Small intestine (tissue), 7 donors: Measurements from ENCODE around the gene NEIL3. TPM values are rescaled to one million over a fixed set of nuclear protein-coding genes. Genes with fewer than 3 reads are reported as not detected.

ENCODE experiments used
- DNase-seq, 2 donors: peaks; one replicate each; pipeline versions ENCODE4 v3.0.0 to v3.0.0-alpha.2; 2013
- FAIRE-seq: peaks from 2 replicates; lab custom pipeline; 2012; peaks lifted over from hg19 to GRCh38; lab: Jason Lieb, UNC
- H3K27ac ChIP-seq, 3 donors: one replicate each; pipeline ENCODE4 v1.5.1; 2013; ENCODE audit warnings: low read length in 2 of 3, mild to moderate bottlenecking in 2 of 3, control low read depth in 1 of 3, inconsistent platforms in 1 of 3, low read depth in 1 of 3, moderate library complexity in 1 of 3
- H3K27me3 ChIP-seq, 3 donors: one replicate each; pipeline ENCODE4 v1.6.1; 2013; ENCODE audit warnings: low read length in 3 of 3, inconsistent platforms in 1 of 3; ENCODE audit not compliant: control insufficient read depth in 3 of 3, insufficient read depth in 3 of 3
- H3K36me3 ChIP-seq, 3 donors: one replicate each; pipeline ENCODE4 v1.6.1; 2013; ENCODE audit warnings: low read length in 3 of 3, inconsistent platforms in 1 of 3, low read depth in 1 of 3, mild to moderate bottlenecking in 1 of 3, moderate library complexity in 1 of 3; ENCODE audit not compliant: control insufficient read depth in 3 of 3, insufficient read depth in 2 of 3
- H3K4me1 ChIP-seq, 3 donors: one replicate each; pipeline ENCODE4 v1.6.1; 2013; ENCODE audit warnings: low read length in 2 of 3, inconsistent platforms in 1 of 3, low read depth in 1 of 3, mild to moderate bottlenecking in 1 of 3, moderate library complexity in 1 of 3; ENCODE audit not compliant: control insufficient read depth in 3 of 3, insufficient read depth in 2 of 3
- H3K4me3 ChIP-seq, 3 donors: one replicate each; pipeline ENCODE4 v1.5.1; 2013; ENCODE audit warnings: low read length in 3 of 3, control low read depth in 1 of 3, inconsistent platforms in 1 of 3, low read depth in 1 of 3, mild to moderate bottlenecking in 1 of 3, moderate library complexity in 1 of 3
- H3K9me3 ChIP-seq, 2 donors: one replicate each; pipeline ENCODE4 v1.6.1; 2013; ENCODE audit warnings: low read depth in 1 of 2, low read length in 1 of 2; ENCODE audit not compliant: control insufficient read depth in 2 of 2, insufficient read depth in 1 of 2
- WGBS, 3 donors: extraction: QIAGEN DNeasy Blood & Tissue Kit; methylation state at CpG; one replicate each; pipeline ENCODE4 v1.1.7; 2013; 5-methylcytosine and 5-hydroxymethylcytosine counted together
- polyA plus RNA-seq, 4 donors: library from polyadenylated mRNA; stranded (reverse) in 3 of 4; unstranded in 1 of 4; fragments of 200-250 nt in 3 of 4; fragments of 120-200 nt in 1 of 4; gene quantifications; one replicate each; pipeline versions ENCODE4 v1.2.1 to v1.2.3, GENCODE V29; 2013
- donor health status: healthy with polysubstance abuse.
- donor health status: control.
- donor health status: control.
- donor health status: Bipolar disorder and iron deficiency.
- donor health status: healthy.

The NEIL3 gene
- polyA plus RNA-seq, 4 donors: 2.8 to 3.4 TPM; not detected in 2

GRCh38 chr4:177384856-177385397 lies 75.3 kb downstream of the NEIL3 start:
- H3K4me1 ChIP-seq: no peaks in the 10 kb centered on the region
- FAIRE-seq (no peak), DNase-seq (no peak)
- 60 to 66% (median 62%) methylated on average over 4 of the region's 4 CpGs for WGBS, 3 donors
- H3K36me3 ChIP-seq: no peaks in the 10 kb centered on the region
- H3K27me3 ChIP-seq: no peaks in the 10 kb centered on the region
- no peak overlapping the region for H3K4me3 ChIP-seq
- no peak overlapping the region for H3K27ac ChIP-seq
- peaks cover 0 to 2% of the 10 kb centered on the region in 2 donors for H3K9me3 ChIP-seq

GRCh38 chr4:177385576-177386277 lies 76.1 kb downstream of the NEIL3 start:
- Histone ChIP-seq H3K4me1 (no peaks in the 10 kb centered on the region), H3K27ac (no peak overlapping the region), H3K36me3 (no peaks in the 10 kb centered on the region), H3K9me3 (peaks cover 0 to 2% of the 10 kb centered on the region in 2 donors), H3K27me3 (no peaks in the 10 kb centered on the region), H3K4me3 (no peak overlapping the region)
- 51 to 62% (median 55%) methylated on average over 2 of the region's 2 CpGs for WGBS, 3 donors
- FAIRE-seq: no peak
- DNase-seq: no peak

GRCh38 chr4:177386278-177386815 lies 76.7 kb downstream of the NEIL3 start:
- Histone ChIP-seq H3K9me3 (no peaks in the 10 kb centered on the region), H3K36me3 (no peaks in the 10 kb centered on the region), H3K4me3 (no peak overlapping the region), H3K4me1 (no peaks in the 10 kb centered on the region), H3K27ac (no peak overlapping the region), H3K27me3 (no peaks in the 10 kb centered on the region)
- FAIRE-seq (no peak), DNase-seq (no peak)
- 68 to 78% (median 76%) methylated on average over 5 of the region's 5 CpGs for WGBS, 3 donors

- DNase-seq (no peak), FAIRE-seq (no peak)
- H3K27me3 ChIP-seq: no peaks in the 10 kb centered on the region
- H3K4me3 ChIP-seq: no peak overlapping the region
- no peak overlapping the region for H3K27ac ChIP-seq
- 41 to 62% (median 45%) methylated on average over 3 of the region's 3 CpGs for WGBS, 3 donors
- no peaks in the 10 kb centered on the region for H3K36me3 ChIP-seq
- H3K4me1 ChIP-seq: no peaks in the 10 kb centered on the region
- no peaks in the 10 kb centered on the region for H3K9me3 ChIP-seq
These were observed 81.6 kb downstream of the NEIL3 start for GRCh38 chr4:177391287-177391686.

- H3K9me3 ChIP-seq: no peaks in the 10 kb centered on the region
- no peak overlapping the region for H3K27ac ChIP-seq
- DNase-seq: no peak
- no peak for FAIRE-seq
- H3K36me3 ChIP-seq: no peaks in the 10 kb centered on the region
- H3K4me1 ChIP-seq: no peaks in the 10 kb centered on the region
- H3K4me3 ChIP-seq: no peak overlapping the region
- H3K27me3 ChIP-seq: no peaks in the 10 kb centered on the region
- WGBS, 3 donors: 63 to 77% (median 68%) methylated on average over 6 of the region's 6 CpGs
These were observed 82.3 kb downstream of the NEIL3 start for GRCh38 chr4:177391953-177392352.

GRCh38 chr4:177393236-177393635 lies 83.6 kb downstream of the NEIL3 start:
- FAIRE-seq (no peak), DNase-seq (peak in 1 of 2 donors; percentile 10)
- WGBS, 3 donors: 53 to 71% (median 61%) methylated on average over 8 of the region's 8 CpGs
- no peaks in the 10 kb centered on the region for H3K27me3 ChIP-seq
- H3K4me3 ChIP-seq: no peak overlapping the region
- H3K36me3 ChIP-seq: no peaks in the 10 kb centered on the region
- H3K9me3 ChIP-seq: no peaks in the 10 kb centered on the region
- no peaks in the 10 kb centered on the region for H3K4me1 ChIP-seq
- no peak overlapping the region for H3K27ac ChIP-seq

GRCh38 chr4:177396352-177396751 lies 86.7 kb downstream of the NEIL3 start:
- Histone ChIP-seq H3K36me3 (no peaks in the 10 kb centered on the region), H3K27ac (no peak overlapping the region), H3K27me3 (no peaks in the 10 kb centered on the region), H3K9me3 (no peaks in the 10 kb centered on the region), H3K4me1 (no peaks in the 10 kb centered on the region), H3K4me3 (no peak overlapping the region)
- FAIRE-seq (no peak), DNase-seq (no peak)
- 83 to 89% (median 86%) methylated on average over 2 of the region's 2 CpGs for WGBS, 3 donors

- no peak for FAIRE-seq
- 69 to 89% (median 70%) methylated on average over 2 of the region's 2 CpGs for WGBS, 3 donors
- H3K27ac ChIP-seq: no peak overlapping the region
These were observed 90.4 kb downstream of the NEIL3 start for GRCh38 chr4:177400030-177400429.

More at GRCh38 chr4:177400030-177400429, 90.4 kb downstream of the NEIL3 start:
- H3K36me3 ChIP-seq: no peaks in the 10 kb centered on the region
- H3K27me3 ChIP-seq: no peaks in the 10 kb centered on the region
- H3K9me3 ChIP-seq: no peaks in the 10 kb centered on the region
- DNase-seq: no peak
- peaks cover 0 to 2% (median 2%) of the 10 kb centered on the region in 3 donors for H3K4me1 ChIP-seq
- no peak overlapping the region for H3K4me3 ChIP-seq
